LoVo (cell line): Measurements from ENCODE around the gene LIM2.

Experiments
- DNase-seq: peaks from one replicate; pipeline ENCODE4 v3.0.0-alpha.2; 2016; ENCODE audit warnings: low spot score

The LIM2 gene

DNA sequence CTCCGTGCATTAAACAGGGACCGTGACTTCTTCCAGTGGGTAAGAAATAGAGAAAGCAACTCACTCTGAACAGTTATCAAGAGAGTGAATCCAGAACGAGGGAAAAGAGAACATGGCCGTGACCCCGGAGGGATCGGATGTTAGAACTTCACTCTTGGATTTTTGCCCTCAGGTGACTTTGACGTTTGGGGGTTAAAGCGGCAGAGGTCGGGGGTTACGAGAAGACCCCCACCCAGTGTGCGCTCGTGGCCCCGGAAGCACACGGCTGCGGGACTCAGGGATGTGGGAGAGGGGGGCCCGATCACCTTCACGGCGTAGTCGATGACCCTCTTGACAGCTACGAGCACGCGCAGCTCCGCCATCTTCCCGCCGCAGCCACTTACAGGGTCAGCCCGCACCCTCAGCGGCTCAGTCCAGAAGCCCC is 21.8 kb downstream of the LIM2 start, which contains the start of gene ETFB:
Gene ETFB, minus strand, starts transcription at position 424 of the 424 bp plus-strand sequence. Its CDS starts 62 bp downstream, at position 362.
- DNase-seq: no peak

GRCh38 chr19:51365211-51365964 is 22.4 kb downstream of the LIM2 start:
- DNase-seq: peak; percentile 22

GRCh38 chr19:51364200-51365106 is 23.3 kb downstream of the LIM2 start:
- DNase-seq: no peak

- no peak for DNase-seq
Observed at GRCh38 chr19:51361239-51361638, 26.5 kb downstream of the LIM2 start.

- no peak for DNase-seq
Observed at GRCh38 chr19:51359294-51359693, 28.5 kb downstream of the LIM2 start.

DNA sequence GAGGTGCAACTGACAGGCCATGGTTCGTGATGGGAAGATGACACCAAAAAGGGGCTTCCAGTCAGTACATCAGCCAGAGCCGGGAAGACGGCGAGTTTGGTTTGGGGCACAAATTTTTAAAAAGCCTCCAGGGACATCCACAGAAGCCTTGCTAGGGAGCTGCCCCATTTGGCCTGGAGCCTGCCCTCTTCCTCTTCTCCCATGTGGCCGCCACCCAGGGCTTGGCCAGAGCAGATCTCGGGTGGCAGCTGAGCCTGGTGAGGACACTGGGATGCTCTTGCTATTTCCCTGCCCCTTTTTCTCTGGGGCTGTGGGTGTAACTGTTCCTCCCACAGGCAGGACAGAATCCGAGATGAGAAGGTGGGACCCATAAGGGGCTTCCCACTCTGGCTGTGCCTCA is 29.8 kb downstream of the LIM2 start:
- DNase-seq: no peak

DNA sequence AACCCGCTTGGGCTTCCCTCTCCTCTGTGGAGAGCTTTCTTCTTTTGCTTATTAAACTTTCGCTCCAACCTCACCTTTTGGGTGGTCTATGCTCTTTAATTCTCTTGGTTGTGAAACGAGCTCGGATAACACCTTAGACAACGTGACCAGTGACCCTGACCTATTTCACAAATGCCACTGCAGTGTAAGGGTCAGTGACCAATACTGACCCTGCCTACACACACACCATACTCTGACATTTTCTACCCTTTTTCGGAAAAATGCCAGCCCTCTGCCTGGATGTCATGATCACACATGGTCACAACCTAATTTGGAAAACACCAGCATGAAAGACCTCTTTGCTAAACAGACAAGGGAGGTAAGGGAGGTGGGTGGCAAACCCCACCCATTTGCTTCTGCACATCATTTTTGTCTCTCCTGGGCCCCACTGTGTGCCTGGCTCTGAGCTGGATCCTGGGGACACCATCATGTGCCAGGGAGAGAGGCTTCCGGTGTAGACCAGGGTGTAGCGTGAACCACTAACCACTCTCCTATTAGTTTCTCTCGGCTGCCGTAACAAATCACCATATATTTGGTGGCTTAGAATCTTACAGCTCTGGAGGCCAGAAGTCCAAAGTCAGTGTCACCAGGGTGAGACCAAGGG is 31.5 kb downstream of the LIM2 start:
- no peak for DNase-seq

- no peak for DNase-seq
Observed at GRCh38 chr19:51354742-51355148, 33.0 kb downstream of the LIM2 start.

DNA sequence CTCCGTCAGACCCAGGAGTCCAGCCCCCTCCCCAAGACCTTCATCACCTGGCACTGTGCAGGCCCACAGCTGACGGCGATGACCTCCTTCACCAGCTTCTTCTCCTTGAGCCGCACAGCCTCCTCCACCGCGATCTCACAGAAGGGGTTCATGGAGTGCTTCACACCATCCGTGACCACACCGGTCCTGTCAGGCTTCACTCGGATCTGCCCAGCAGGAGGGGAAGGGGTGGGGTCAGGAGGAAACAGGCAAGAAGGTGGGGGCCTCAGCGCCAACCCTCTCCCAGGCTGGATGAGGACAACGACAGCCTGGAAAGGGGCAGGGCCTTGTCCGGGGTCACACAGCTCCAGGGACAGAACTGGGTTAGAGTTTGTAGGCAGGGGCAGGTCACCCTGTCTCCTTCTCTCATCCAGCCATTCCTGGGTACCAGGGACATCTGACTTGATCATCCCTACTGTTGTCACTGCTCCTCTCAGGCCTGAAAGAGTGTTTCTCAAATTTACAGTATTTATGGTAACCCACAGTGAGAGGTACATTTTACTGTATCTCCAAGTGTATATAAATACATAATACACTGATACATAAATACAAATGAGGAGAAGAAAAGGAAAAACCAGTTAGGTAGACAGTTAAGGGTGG is 33.6 kb downstream of the LIM2 start:
- DNase-seq: no peak

DNA sequence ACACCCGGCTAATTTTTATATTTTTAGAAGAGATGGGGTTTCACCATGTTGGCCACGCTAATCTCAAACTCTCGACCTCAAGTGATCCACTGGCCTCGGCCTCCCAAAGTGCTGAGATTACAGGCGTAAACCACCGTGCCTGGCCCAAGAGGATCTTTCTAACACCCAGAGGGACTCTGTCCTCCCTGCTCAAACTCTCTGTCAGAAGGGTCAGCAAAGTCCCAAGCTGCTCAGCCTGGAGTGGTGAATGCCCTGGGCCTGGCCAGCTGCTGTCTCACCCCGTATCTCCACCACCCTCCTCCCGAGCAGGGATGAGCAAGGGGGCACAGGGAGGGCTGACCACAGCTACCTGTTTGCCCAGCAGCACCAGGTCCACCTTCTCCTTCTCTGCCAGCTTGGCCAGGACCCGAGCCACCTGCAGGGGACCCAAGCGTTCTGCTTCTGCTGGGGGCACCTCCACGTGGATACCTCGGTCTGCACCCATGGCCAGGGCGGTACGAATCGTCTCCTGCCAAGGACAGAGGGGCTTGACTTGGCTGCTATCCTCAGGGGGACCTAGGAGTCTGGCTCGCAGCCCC is 34.9 kb downstream of the LIM2 start:
- no peak for DNase-seq

DNA sequence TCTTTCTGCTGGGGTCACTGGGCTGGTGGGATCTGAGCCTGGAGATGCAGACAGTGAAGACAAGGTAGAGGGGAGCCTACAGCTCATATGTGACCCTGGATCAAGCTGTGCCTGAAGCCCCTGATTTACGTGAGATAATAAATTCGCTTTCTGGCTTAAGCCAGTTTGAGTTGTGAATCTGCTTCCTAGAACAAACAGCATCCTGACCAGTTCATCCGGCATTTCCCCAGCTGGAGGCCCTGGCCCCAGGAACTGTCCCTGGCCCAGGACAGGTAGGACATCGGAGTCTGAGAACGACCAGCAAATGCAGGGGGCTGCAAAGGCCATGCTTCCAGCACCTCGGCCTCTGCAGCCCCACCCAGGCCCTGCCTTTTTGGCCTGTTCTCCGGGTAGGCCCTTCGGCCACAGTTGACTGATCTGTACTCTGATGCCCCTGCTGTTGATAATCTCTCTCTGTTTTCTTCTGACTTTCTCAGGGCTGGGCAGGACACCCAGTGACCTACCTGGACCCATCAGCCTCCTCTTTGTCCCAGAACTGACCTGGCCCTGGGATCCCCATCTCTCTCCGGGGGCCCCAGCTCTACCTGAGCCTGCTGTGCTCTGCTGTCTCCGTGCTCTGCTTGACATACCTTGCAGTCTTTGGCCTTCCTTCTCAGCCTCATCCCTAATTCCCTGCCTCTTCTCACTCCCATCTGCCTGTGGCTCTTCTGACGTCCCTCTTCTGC is 36.3 kb downstream of the LIM2 start:
- DNase-seq: no peak

GRCh38 chr19:51347209-51347928 is 40.4 kb downstream of the LIM2 start:
- no peak for DNase-seq

DNA sequence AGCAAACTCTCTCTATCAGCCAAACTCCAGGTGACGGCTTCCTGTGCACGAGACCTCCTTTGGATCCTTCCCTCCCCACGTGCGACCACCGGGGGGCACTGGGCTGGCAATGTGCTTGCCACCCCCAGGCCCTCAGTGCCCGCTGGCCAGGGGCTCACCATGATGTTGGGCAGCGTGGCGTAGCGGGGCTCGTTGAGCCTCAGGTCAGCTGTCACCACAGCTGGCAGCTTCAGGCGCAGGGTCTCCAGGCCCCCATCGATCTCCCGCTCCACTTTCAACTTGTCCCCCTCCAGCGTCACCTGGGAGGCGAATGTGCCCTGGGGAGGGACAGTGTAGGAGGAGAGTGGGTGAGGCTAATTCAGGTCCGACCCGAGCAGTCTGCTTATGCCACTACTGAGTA is 41.0 kb downstream of the LIM2 start:
- no peak for DNase-seq

- no peak for DNase-seq
Observed at GRCh38 chr19:51345076-51345620, 42.6 kb downstream of the LIM2 start.

- DNase-seq: no peak
Observed at GRCh38 chr19:51342631-51343569, 44.9 kb downstream of the LIM2 start.

GRCh38 chr19:51341976-51342580 is 45.7 kb downstream of the LIM2 start, which contains the start of gene VSIG10L:
Gene VSIG10L, minus strand, starts transcription at chr19:51342139. Its CDS starts 15 bp downstream, at chr19:51342124.
- DNase-seq: no peak

DNA sequence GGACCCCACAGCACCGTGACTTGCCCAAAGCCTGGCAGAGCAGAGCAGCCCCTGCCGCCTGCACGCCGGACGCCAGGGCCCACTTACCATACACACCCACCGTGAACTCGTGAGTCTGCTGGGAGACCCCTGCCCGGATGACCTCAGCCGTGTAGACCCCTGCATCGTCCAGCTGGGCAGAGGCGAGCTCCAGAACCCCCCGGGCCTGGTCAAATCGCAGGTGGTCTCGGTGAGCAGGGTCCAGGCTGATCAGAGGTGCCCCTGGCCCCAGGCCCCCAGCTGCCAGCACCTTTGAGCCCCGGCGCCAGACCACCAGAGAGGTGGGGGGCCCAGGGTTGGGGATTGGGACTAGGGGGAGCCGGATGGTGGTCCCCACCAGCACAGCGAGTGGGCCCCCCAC is 46.7 kb downstream of the LIM2 start:
- no peak for DNase-seq
